Panc1 (cell line): ENCODE results near the gene SLC15A1.

Experiments used
- CTCF ChIP-seq: fragments of 450-650 bp; IDR thresholded peaks from 2 replicates; pipeline ENCODE4 v1.5.1; 2017; ENCODE audit warnings: mild to moderate bottlenecking
- POLR2AphosphoS5 ChIP-seq: IDR thresholded peaks from 2 replicates; pipeline ENCODE4 v1.6.1; 2012; ENCODE audit warnings: mild to moderate bottlenecking, low read depth, low read length, moderate library complexity
- REST ChIP-seq, 2 experiments: IDR thresholded peaks; 2 replicates each; pipeline ENCODE4 v1.6.1; 2011 to 2012; ENCODE audit warnings: low read depth in 2 of 2, control low read depth in 1 of 2, low read length in 1 of 2, mild to moderate bottlenecking in 1 of 2, moderate library complexity in 1 of 2; ENCODE audit not compliant: insufficient read depth in 1 of 2
- SIN3A ChIP-seq: IDR thresholded peaks from 2 replicates; pipeline ENCODE4 v1.6.1; 2012; ENCODE audit warnings: low read depth, mild to moderate bottlenecking, low read length, moderate library complexity, borderline replicate concordance; ENCODE audit not compliant: insufficient read depth

- no peak for TF ChIP-seq REST (IDR thresholded peaks at IDR 0.05; ENCODE audit: insufficient read depth in 1 of 2, low read depth in 2 of 2, low read length in 1 of 2)
- no peak for TF ChIP-seq CTCF
- no peak for TF ChIP-seq SIN3A
- no peak for TF ChIP-seq POLR2AphosphoS5
Observed at GRCh38 chr13:98772794-98773452, 20.5 kb upstream of the SLC15A1 start.
